GM12878 (cell line): ENCODE data around the gene TMEM198. TPM values are rescaled to one million over a fixed set of nuclear protein-coding genes. Genes with fewer than 3 reads are reported as not detected.

Source experiments
- ATAC-seq: fragments of 200-7000 bp; cut with Tn5 transposase; 3 replicates; pipeline ENCODE4 v1.9.1; 2020; ENCODE audit warnings: mild to moderate bottlenecking, moderate library complexity
- BruUV-seq: library from RNA; stranded (reverse); fragments of 400-500 nt; replicated peaks from 2 replicates; lab custom pipeline; 2021; lab: Mats Ljungman, UMichigan
- CTCF ChIA-PET: fragments of 300-600 bp; sonication (Branson Sonifier 250); formaldehyde crosslinking; extraction: SDS; loops from one replicate; lab custom pipeline; 2021; ENCODE audit warnings: inconsistent platforms; lab: Yijun Ruan, JAX
- POLR2A ChIA-PET: fragments of 350-600 bp; formaldehyde crosslinking; extraction: SDS; loops from one replicate; lab custom pipeline; 2021; ENCODE audit warnings: inconsistent platforms; lab: Charles Lee
- RAD21 ChIA-PET: fragments of 300-600 bp; sonication (Branson Sonifier 250); formaldehyde crosslinking; loops from one replicate; lab custom pipeline; 2023; ENCODE audit warnings: antibody characterized with exemption; ENCODE audit not compliant: unreplicated experiment; lab: Charles Lee
- SMC1A ChIA-PET: fragments of 300-600 bp; sonication (Branson Sonifier 250); formaldehyde crosslinking; loops from one replicate; lab custom pipeline; 2023; ENCODE audit not compliant: unreplicated experiment, uncharacterized antibody; lab: Charles Lee
- DNase-seq: peaks from one replicate; pipeline ENCODE4 v3.0.0-alpha.2; 2011; ENCODE audit warnings: low read depth, low spot score
- FAIRE-seq: peaks from 3 replicates; lab custom pipeline; 2011; peaks lifted over from hg19 to GRCh38; lab: Jason Lieb, UNC
- H2AFZ ChIP-seq: 2 replicates; pipeline ENCODE4 v1.6.0; 2011; ENCODE audit warnings: low read depth, low read length, control low read depth; ENCODE audit not compliant: control insufficient read depth
- H3K27ac ChIP-seq: 2 replicates; pipeline ENCODE4 v1.5.1; 2011; ENCODE audit warnings: control low read depth; ENCODE audit not compliant: control insufficient read depth, insufficient read depth
- H3K27me3 ChIP-seq, 2 experiments: replicated peaks in 1 of 2; 2 replicates each; pipeline versions ENCODE4 v1.6.0 to v1.6.1; 2011; ENCODE audit warnings: low read length in 1 of 2; ENCODE audit not compliant: control insufficient read depth in 2 of 2, insufficient read depth in 2 of 2
- H3K36me3 ChIP-seq, 2 experiments: 2 replicates each; pipeline ENCODE4 v1.5.1; 2011; ENCODE audit warnings: low read length in 1 of 2; ENCODE audit not compliant: control insufficient read depth in 2 of 2, insufficient read depth in 2 of 2
- H3K4me1 ChIP-seq: 2 replicates; pipeline ENCODE4 v1.6.1; 2011; ENCODE audit warnings: mild to moderate bottlenecking, low read length, moderate library complexity, mixed read lengths; ENCODE audit not compliant: control insufficient read depth, insufficient read depth
- H3K4me2 ChIP-seq: 2 replicates; pipeline ENCODE4 v1.6.0; 2011; ENCODE audit warnings: control low read depth; ENCODE audit not compliant: control insufficient read depth, insufficient read depth
- H3K4me3 ChIP-seq: fragments of 200-600 bp; sonication (generic); 2 replicates; pipeline ENCODE4 v1.5.1; 2016
- H3K79me2 ChIP-seq: 2 replicates; pipeline ENCODE4 v1.6.0; 2011; ENCODE audit warnings: low read length; ENCODE audit not compliant: control insufficient read depth, insufficient read depth
- H3K9ac ChIP-seq: 2 replicates; pipeline ENCODE4 v1.8.0; 2011; ENCODE audit warnings: low read length, control low read depth, mixed read lengths; ENCODE audit not compliant: control insufficient read depth, insufficient read depth
- H3K9me3 ChIP-seq: replicated peaks from 3 replicates; pipeline ENCODE4 v1.5.1; 2011; ENCODE audit warnings: mild to moderate bottlenecking, low read length; ENCODE audit not compliant: control insufficient read depth, insufficient read depth
- H4K20me1 ChIP-seq: 2 replicates; pipeline ENCODE4 v1.6.0; 2011; ENCODE audit not compliant: control insufficient read depth, insufficient read depth
- ASH2L ChIP-seq: fragments of 300-600, 200-600 bp; sonication (generic); IDR thresholded peaks from 2 replicates; pipeline ENCODE4 v1.6.1; 2017; ENCODE audit warnings: low read depth, mild to moderate bottlenecking, borderline replicate concordance
- BCL3 ChIP-seq: IDR thresholded peaks from 2 replicates; pipeline ENCODE4 v1.6.1; 2011; ENCODE audit warnings: borderline replicate concordance, low read depth, mild to moderate bottlenecking, moderate library complexity, low read length; ENCODE audit not compliant: insufficient read depth, poor library complexity, severe bottlenecking
- CHD4 ChIP-seq: fragments of 200-600 bp; sonication (generic); IDR thresholded peaks from 2 replicates; pipeline ENCODE4 v1.6.1; 2016; ENCODE audit warnings: mild to moderate bottlenecking
- IRF3 ChIP-seq: fragments of 450-650 bp; IDR thresholded peaks from 2 replicates; pipeline ENCODE4 v1.6.1; 2014; ENCODE audit warnings: mild to moderate bottlenecking
- KLF5 ChIP-seq: fragments of 450-650 bp; IDR thresholded peaks from 2 replicates; pipeline ENCODE4 v1.6.1; 2014; ENCODE audit warnings: mild to moderate bottlenecking; ENCODE audit not compliant: partially characterized antibody
- MAX ChIP-seq: IDR thresholded peaks from 2 replicates; pipeline ENCODE4 v1.6.1; 2012; ENCODE audit warnings: low read depth, low read length, improper control_type of control experiment
- MEF2B ChIP-seq: fragments of 450-650 bp; IDR thresholded peaks from 2 replicates; pipeline ENCODE4 v1.6.1; 2018; ENCODE audit warnings: mild to moderate bottlenecking, moderate library complexity; ENCODE audit not compliant: partially characterized antibody, poor library complexity, severe bottlenecking
- NFXL1 ChIP-seq: fragments of 450-650 bp; IDR thresholded peaks from 2 replicates; pipeline ENCODE4 v1.6.1; 2017; ENCODE audit warnings: antibody characterized with exemption, mild to moderate bottlenecking, borderline replicate concordance
- PAX5 ChIP-seq: IDR thresholded peaks from 2 replicates; pipeline ENCODE4 v1.6.1; 2011; ENCODE audit warnings: low read depth, low read length, borderline replicate concordance
- RAD21 ChIP-seq: IDR thresholded peaks from 2 replicates; pipeline ENCODE4 v1.6.1; 2011; ENCODE audit warnings: mild to moderate bottlenecking, low read depth, low read length, moderate library complexity; ENCODE audit not compliant: insufficient read depth
- SMARCA5 ChIP-seq: fragments of 450-650 bp; IDR thresholded peaks from 2 replicates; pipeline ENCODE4 v1.6.1; 2017; ENCODE audit warnings: mild to moderate bottlenecking
- SRF ChIP-seq, 2 experiments: IDR thresholded peaks; 2 replicates each; pipeline ENCODE4 v1.6.1; 2011; ENCODE audit warnings: low read depth in 2 of 2, low read length in 2 of 2, mild to moderate bottlenecking in 1 of 2, moderate library complexity in 1 of 2
- SUZ12 ChIP-seq: fragments of 200-600 bp; sonication (generic); IDR thresholded peaks from one replicate; pipeline ENCODE4 v1.6.1; 2018; ENCODE audit warnings: antibody characterized with exemption, mild to moderate bottlenecking; ENCODE audit not compliant: unreplicated experiment
- TARDBP ChIP-seq: IDR thresholded peaks from 2 replicates; pipeline ENCODE4 v1.6.1; 2016; ENCODE audit warnings: borderline replicate concordance
- YBX1 ChIP-seq: fragments of 450-650 bp; IDR thresholded peaks from 2 replicates; pipeline ENCODE4 v1.6.1; 2016; ENCODE audit warnings: antibody characterized with exemption
- ZZZ3 ChIP-seq: IDR thresholded peaks from 2 replicates; pipeline ENCODE4 v1.6.1; 2011; ENCODE audit warnings: low read depth; ENCODE audit not compliant: control insufficient read depth, insufficient read length
- WGBS: methylation state at CpG from one replicate; pipeline ENCODE4 v1.1.6; 2016; ENCODE audit warnings: low lambda C conversion rate; ENCODE audit not compliant: insufficient replicate concordance, insufficient coverage; ENCODE audit errors: missing lambda C conversion rate; 5-methylcytosine and 5-hydroxymethylcytosine counted together
- in situ Hi-C: fragments of 300-500 bp; cut with MboI; formaldehyde crosslinking; loops from 9 replicates; pipeline ENCODE4 v1.14.3; 2018; ENCODE audit warnings: mixed read lengths
- intact Hi-C: fragments of 100-400 bp; cut with micrococcal nuclease; formaldehyde crosslinking; loops from one replicate; pipeline ENCODE4 v1.14.2; 2022; ENCODE audit not compliant: unreplicated experiment
- polyA plus RNA-seq, 11 experiments: library from polyadenylated mRNA; depleted of rRNA in 4 of 11; unstranded in 6 of 11; stranded (reverse) in 5 of 11; fragments of >200 nt; fragmentation: Nextera tagmentation in 4 of 11; fragmentation: Illumina TruSeq in 1 of 11; extraction: Ambion mirVana in 4 of 11; extraction: Trizol in 1 of 11; gene quantifications; 1 replicate in 1 of 11; 2 replicates in 10 of 11; pipeline versions ENCODE4 v1.2.1 to v1.2.3, GENCODE V29; 2011 to 2016; ENCODE audit warnings: inconsistent platforms in 2 of 11, missing spikeins in 2 of 11, low read depth in 1 of 11
- total RNA-seq, 4 experiments: library from RNA; depleted of rRNA in 3 of 4; stranded (reverse); fragments of >200 nt in 3 of 4; fragmentation: Illumina TruSeq in 1 of 4; extraction: Trizol in 1 of 4; gene quantifications; 2 replicates each; pipeline versions ENCODE4 v1.2.1 to v1.2.3, GENCODE V29; 2013 to 2021
- TF ChIP-seq, protein P1 (sequence below): fragments of 450-650 bp; IDR thresholded peaks from 2 replicates; pipeline ENCODE4 v1.6.1; 2016; ENCODE audit warnings: mild to moderate bottlenecking

Gene TMEM198
- total and polyA plus RNA-seq, 10 of the 15 experiments (the other 5 are each of a cell fraction or from before 2014, with no cell fraction given) = 0.16 to 1.2 (median 0.65) TPM; not detected in 2

DNA sequence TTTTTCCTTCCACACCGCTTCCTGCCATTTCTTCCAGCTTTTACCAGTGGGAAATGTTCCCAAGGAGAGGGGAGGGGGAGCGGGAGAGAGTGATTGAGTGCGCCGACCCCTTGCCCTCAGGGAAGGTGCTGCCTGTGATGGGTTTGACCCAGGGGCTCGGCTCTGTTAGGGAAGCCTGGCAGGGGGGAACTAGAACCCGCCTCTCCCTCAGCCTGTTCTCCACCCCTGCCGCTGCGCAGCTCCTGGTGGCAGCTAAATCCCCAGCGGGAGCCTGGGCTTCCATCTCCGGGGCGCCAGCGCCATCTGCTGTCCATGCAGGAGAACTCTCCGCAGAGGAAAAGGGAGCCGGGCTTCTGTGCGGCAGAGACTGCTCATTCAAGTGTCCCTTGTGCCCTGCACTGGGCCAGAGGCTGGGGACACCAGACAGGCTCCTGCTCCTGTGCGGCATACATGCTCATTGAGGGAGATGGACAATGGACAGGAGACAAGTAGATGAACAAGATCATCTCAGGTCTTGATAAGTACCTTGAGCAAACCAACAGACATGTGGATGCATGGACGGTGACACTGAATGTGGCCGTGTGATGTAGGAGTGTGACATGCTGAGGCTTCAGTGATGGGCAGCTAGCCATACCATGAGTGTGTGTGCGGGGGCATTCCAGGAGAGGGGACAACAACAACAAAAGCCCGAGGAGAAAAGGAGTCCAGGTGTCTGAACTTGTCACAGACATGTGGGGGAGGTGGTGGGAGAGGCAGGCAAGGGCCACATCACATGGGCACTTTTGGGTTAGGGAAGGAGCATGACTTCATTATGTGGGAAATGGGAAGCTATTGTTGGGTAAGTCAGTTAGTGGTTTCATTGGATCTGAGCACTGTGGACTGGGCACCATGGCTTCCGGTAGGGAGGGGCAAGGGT lies 13.5 kb upstream of the TMEM198 start:
- H3K79me2 ChIP-seq = no peaks in the 10 kb centered on the region
- no TSS peak for BruUV-seq
- RAD21 ChIA-PET = interaction anchor here (0.6 to 2.7 kb wide), 21 partner anchors 11 to 159 kb away, joined by 3 to 42 read pairs (median 4); partner anchors contain the start of gene GMPPA
- H3K4me3 ChIP-seq = no peak overlapping the region
- H2AFZ ChIP-seq = no peak overlapping the region
- 8% methylated on average over 20 of the region's 21 CpGs for WGBS
- FAIRE-seq = peak; percentile 96
- H3K36me3 ChIP-seq = no peaks in the 10 kb centered on the region
- no peak overlapping the region for H3K9ac ChIP-seq
- CTCF ChIA-PET = interaction anchor here (0.6 to 10.8 kb wide), 33 partner anchors 8 to 371 kb away, joined by 3 to 224 read pairs (median 4); partner anchors contain the start of gene GMPPA
- H4K20me1 ChIP-seq = no peaks in the 10 kb centered on the region; the same call in 1 of the 2 replicates
- peak; percentile 98 for ATAC-seq
- no peak for DNase-seq
- H3K4me2 ChIP-seq = no peak overlapping the region
- peaks cover 6 to 16% of the 10 kb centered on the region in 2 experiments for H3K27me3 ChIP-seq
- in situ Hi-C loops = loop anchor here (5.0 kb wide), 1 partner anchor 128 kb away; no protein-coding TSS in a partner anchor
- SMC1A ChIA-PET = interaction anchor here (0.7 to 4.3 kb wide), 17 partner anchors 8 to 159 kb away, joined by 3 to 41 read pairs (median 3); partner anchors contain the start of genes CHPF, GMPPA, STK11IP and TMEM198
- no peaks in the 10 kb centered on the region for H3K4me1 ChIP-seq
- intact Hi-C loops = loop anchor here (1.0 kb wide), 4 partner anchors 35 to 127 kb away; no protein-coding TSS in a partner anchor
- no peaks in the 10 kb centered on the region for H3K9me3 ChIP-seq
- H3K27ac ChIP-seq = no peak overlapping the region
- POLR2A ChIA-PET = no interaction called here
- TF ChIP-seq CHD4 (no peak), ASH2L (no peak), SRF (IDR thresholded peaks at IDR 0.05; ENCODE audit: low read depth in 2 of 2, low read length in 2 of 2) (no peak), MAX (0 out of 2 replicates have a peak, but pooled peaks have one; percentile 23), PAX5 (no peak), SUZ12 (no peak), ZZZ3 (no peak), IRF3 (0 out of 2 replicates have a peak, but pooled peaks have one; percentile 8), RAD21 (peak; percentile 99), NFXL1 (no peak), BCL3 (no peak), TARDBP (no peak), YBX1 (no peak), SMARCA5 (no peak), MEF2B (peak; percentile 45), KLF5 (no peak)
- TF ChIP-seq, protein P1, sequence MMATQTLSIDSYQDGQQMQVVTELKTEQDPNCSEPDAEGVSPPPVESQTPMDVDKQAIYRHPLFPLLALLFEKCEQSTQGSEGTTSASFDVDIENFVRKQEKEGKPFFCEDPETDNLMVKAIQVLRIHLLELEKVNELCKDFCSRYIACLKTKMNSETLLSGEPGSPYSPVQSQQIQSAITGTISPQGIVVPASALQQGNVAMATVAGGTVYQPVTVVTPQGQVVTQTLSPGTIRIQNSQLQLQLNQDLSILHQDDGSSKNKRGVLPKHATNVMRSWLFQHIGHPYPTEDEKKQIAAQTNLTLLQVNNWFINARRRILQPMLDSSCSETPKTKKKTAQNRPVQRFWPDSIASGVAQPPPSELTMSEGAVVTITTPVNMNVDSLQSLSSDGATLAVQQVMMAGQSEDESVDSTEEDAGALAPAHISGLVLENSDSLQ = no peak
